Stomach (tissue), 9 donors: ENCODE data around the gene GJB2. TPM values are rescaled to one million over a fixed set of nuclear protein-coding genes. Genes with fewer than 3 reads are reported as not detected.

Experiments used
- DNase-seq, 2 donors: peaks; one replicate each; pipeline versions ENCODE4 v3.0.0 to v3.0.0-alpha.2; 2013 to 2019
- H3K27ac ChIP-seq, 5 donors: fragments of 200-600 bp in 4 of 5; sonication (generic) in 4 of 5; one replicate each; pipeline ENCODE4 v1.5.1; 2013 to 2019; ENCODE audit warnings: mild to moderate bottlenecking in 1 of 5, moderate library complexity in 1 of 5
- H3K27me3 ChIP-seq, 3 donors: fragments of 200-600 bp; sonication (generic); one replicate each; pipeline ENCODE4 v1.5.1; 2017 to 2019; ENCODE audit warnings: mixed run types in 1 of 3
- H3K36me3 ChIP-seq, 4 donors: fragments of 200-600 bp; sonication (generic); 1 replicate in 3 of 4; 2 replicates in 1 of 4; pipeline ENCODE4 v1.5.1; 2016 to 2019
- H3K4me1 ChIP-seq, 4 donors: fragments of 200-600 bp; sonication (generic); one replicate each; pipeline ENCODE4 v1.5.1; 2016 to 2019
- H3K4me3 ChIP-seq, 4 donors: fragments of 200-600 bp; sonication (generic) in 3 of 4; one replicate each; pipeline ENCODE4 v1.5.1; 2016 to 2019; ENCODE audit warnings: mild to moderate bottlenecking in 1 of 4
- H3K9me3 ChIP-seq, 4 donors: fragments of 200-600 bp; sonication (generic); one replicate each; pipeline ENCODE4 v1.5.1; 2016 to 2019
- EP300 ChIP-seq: sonication (generic); formaldehyde crosslinking; IDR thresholded peaks from one replicate; pipeline ENCODE4 v1.6.1; 2017; ENCODE audit warnings: antibody characterized with exemption
- POLR2A ChIP-seq, 4 donors: fragments of 450-650 bp; IDR thresholded peaks; one replicate each; pipeline ENCODE4 v1.6.1; 2016; ENCODE audit warnings: antibody characterized with exemption in 4 of 4, control low read depth in 2 of 4, mild to moderate bottlenecking in 1 of 4, moderate library complexity in 1 of 4
- POLR2AphosphoS5 ChIP-seq, 3 donors: sonication (generic); formaldehyde crosslinking; IDR thresholded peaks; one replicate each; pipeline ENCODE4 v1.6.1; 2016; ENCODE audit warnings: antibody characterized with exemption in 3 of 3
- WGBS, 5 donors: extraction: QIAGEN DNeasy Blood & Tissue Kit in 3 of 5; methylation state at CpG; one replicate each; pipeline versions ENCODE4 v1.1.5 to v1.1.7; 2013 to 2018; 5-methylcytosine and 5-hydroxymethylcytosine counted together
- intact Hi-C: fragments of 100-400 bp; cut with DNase I; formaldehyde crosslinking; loops from one replicate; pipeline ENCODE4 v1.15.1; 2023; ENCODE audit warnings: low total_unique reads
- polyA plus RNA-seq, 3 donors: library from polyadenylated mRNA; stranded (reverse); fragments of 200-250 nt; gene quantifications; one replicate each; pipeline ENCODE4 v1.2.3, GENCODE V29; 2013
- total RNA-seq, 5 donors: library from RNA; depleted of rRNA; stranded (reverse); fragments of >200 nt; gene quantifications; one replicate each; pipeline versions ENCODE4 v1.1.0 to v1.2.3, GENCODE V29; 2014 to 2016
- TF ChIP-seq, protein P1 (sequence below), 7 experiments: fragments of 450-650 bp in 4 of 7; fragments of 200-600 bp in 3 of 7; sonication (generic) in 3 of 7; IDR thresholded peaks; one replicate each; pipeline ENCODE4 v1.5.1; 2016 to 2019; ENCODE audit warnings: antibody characterized with exemption in 7 of 7, control low read depth in 2 of 7, mild to moderate bottlenecking in 1 of 7
- donor health status: healthy with polysubstance abuse.
- donor health status: Bipolar disorder and iron deficiency.
- donor health status: healthy.

The GJB2 gene
- total and polyA plus RNA-seq, 8 donors, result 0.58 to 102 (median 2.3) TPM; not detected in 1

DNA sequence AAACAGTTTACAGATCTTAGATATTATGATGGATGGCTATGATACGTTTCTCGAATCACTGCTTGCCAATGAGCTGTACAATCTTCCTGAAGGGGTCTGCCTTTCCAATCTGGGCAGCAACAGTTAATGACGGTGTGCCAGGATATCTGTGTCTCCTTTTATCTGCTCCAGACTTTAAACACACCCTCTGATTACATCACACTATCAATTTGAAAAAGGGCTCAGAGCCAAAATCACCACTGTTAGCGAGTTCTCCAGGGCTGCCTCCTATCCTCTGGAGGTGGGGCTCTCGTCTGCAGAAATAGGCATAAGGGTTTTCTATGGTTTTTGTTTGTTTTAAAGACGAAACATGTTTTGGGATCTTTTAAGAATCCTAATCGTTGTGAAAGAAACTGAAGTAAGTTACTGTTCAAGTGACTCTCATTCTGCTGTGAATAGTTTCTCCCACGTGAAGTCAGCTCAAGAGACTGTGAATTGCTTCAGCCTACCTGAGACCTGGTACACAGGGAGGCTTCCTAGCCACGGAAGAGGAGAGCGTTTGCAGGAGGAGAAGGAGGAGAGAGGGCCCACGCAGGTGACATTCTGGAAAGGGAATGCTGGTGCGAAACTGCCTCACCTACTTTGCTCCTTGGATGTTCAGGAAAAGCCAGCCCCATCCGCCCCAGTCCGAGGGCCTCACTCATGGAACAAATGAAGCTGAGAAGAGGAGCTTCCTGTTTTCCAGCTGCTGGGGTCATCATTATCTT is 16.7 kb downstream of the GJB2 start:
- Histone ChIP-seq H3K36me3 (no peaks in the 10 kb centered on the region), H3K9me3 (no peaks in the 10 kb centered on the region), H3K4me1 (peaks cover 0 to 28% (median 18%) of the 10 kb centered on the region in 4 donors), H3K27me3 (peaks cover 0 to 71% (median 14%) of the 10 kb centered on the region in 3 donors), H3K4me3 (no peak overlapping the region), H3K27ac (peak overlapping the region in 3 of 5 donors; percentile 64 to 85 (median 72))
- WGBS, 5 donors, result 72 to 80% (median 76%) methylated on average over 14 of the region's 14 CpGs
- DNase-seq, result peak in 1 of 2 donors; percentile 54
- TF ChIP-seq, protein P1, sequence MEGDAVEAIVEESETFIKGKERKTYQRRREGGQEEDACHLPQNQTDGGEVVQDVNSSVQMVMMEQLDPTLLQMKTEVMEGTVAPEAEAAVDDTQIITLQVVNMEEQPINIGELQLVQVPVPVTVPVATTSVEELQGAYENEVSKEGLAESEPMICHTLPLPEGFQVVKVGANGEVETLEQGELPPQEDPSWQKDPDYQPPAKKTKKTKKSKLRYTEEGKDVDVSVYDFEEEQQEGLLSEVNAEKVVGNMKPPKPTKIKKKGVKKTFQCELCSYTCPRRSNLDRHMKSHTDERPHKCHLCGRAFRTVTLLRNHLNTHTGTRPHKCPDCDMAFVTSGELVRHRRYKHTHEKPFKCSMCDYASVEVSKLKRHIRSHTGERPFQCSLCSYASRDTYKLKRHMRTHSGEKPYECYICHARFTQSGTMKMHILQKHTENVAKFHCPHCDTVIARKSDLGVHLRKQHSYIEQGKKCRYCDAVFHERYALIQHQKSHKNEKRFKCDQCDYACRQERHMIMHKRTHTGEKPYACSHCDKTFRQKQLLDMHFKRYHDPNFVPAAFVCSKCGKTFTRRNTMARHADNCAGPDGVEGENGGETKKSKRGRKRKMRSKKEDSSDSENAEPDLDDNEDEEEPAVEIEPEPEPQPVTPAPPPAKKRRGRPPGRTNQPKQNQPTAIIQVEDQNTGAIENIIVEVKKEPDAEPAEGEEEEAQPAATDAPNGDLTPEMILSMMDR (IDR thresholded peaks at IDR 0.05), result no peak
- no peak for TF ChIP-seq POLR2A (IDR thresholded peaks at IDR 0.05)
- TF ChIP-seq EP300, result no peak
- no peak for TF ChIP-seq POLR2AphosphoS5 (IDR thresholded peaks at IDR 0.05)
- intact Hi-C loops, result no loop called here

DNA sequence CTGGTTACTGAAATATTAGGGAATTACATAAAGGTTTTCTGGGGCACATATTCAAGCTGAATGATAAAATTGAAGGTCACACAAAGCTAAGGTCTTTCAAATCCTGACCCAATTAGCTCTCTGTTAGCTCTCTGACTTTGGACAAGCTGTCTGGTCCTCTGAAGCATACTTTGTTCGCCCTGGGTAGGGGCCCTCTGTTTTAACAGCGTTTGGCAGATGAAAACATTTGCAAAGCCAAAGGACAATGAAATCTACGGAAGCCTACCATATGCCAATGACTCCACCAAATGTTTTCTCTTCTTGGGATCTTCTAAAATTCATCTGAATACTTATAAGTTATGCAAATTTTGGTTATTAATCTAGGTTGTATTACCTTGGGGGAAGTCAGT is 17.3 kb downstream of the GJB2 start:
- 70 to 87% (median 77%) methylated on average over 3 of the region's 3 CpGs for WGBS, 5 donors
- Histone ChIP-seq H3K9me3 (no peaks in the 10 kb centered on the region), H3K27me3 (peaks cover 0 to 66% (median 14%) of the 10 kb centered on the region in 3 donors), H3K4me3 (no peak overlapping the region), H3K4me1 (peaks cover 0 to 28% (median 18%) of the 10 kb centered on the region in 4 donors), H3K36me3 (no peaks in the 10 kb centered on the region), H3K27ac (peak overlapping the region; percentile 37 to 85 (median 64))
- intact Hi-C loops, result no loop called here
- DNase-seq, result no peak
- no peak for TF ChIP-seq POLR2AphosphoS5 (IDR thresholded peaks at IDR 0.05)
- TF ChIP-seq, protein P1 (IDR thresholded peaks at IDR 0.05), result no peak
- TF ChIP-seq EP300, result no peak
- no peak for TF ChIP-seq POLR2A (IDR thresholded peaks at IDR 0.05)

DNA sequence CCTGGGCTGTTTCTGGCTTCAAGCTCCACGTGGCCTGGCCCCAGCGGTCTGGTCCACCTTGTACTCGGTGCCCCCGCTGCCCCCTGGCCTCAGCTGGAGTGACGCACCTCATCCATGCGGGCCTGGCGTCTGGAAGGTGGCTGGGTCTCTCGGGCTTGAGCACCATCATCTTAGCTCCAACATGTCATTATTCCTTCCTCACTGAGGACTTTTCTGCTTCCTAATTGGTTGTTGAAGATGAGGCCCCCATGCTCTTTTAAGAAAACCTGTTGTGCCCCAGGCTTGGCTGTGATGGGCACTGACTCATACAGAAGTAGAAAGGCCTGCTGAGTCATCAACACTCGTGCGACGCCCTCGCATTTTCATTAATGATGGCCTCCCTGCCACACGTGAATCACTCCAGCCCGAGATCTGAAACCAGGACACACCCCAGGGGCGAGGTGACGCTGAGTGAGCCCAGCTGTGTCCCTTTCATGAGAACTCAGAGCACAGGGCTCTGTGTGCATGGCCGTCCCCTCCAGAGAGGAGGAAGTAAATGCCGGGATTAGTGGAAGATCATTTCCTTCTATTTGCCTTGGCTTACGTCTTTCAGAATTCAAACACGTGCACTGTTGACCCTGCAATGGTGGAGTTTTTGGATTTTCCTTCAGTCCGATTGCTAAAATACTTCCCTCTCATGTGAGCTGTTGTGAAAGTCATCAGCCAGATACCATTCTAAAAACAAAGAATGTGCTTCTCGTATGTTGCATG is 17.9 kb downstream of the GJB2 start:
- H3K27ac ChIP-seq, result peak overlapping the region in 4 of 5 donors; percentile 37 to 85 (median 68)
- 21 to 38% (median 35%) methylated on average over 18 to 22 of the region's 22 CpGs for WGBS, 5 donors

More for the DNA sequence above, 17.9 kb downstream of the GJB2 start:
- H3K4me3 ChIP-seq, result no peak overlapping the region
- DNase-seq, result peak; percentile 89 to 95
- peaks cover 0 to 28% (median 18%) of the 10 kb centered on the region in 4 donors for H3K4me1 ChIP-seq
- H3K9me3 ChIP-seq, result no peaks in the 10 kb centered on the region
- peaks cover 0 to 63% (median 14%) of the 10 kb centered on the region in 3 donors for H3K27me3 ChIP-seq
- TF ChIP-seq POLR2AphosphoS5 (IDR thresholded peaks at IDR 0.05), result peak in 2 of 3 donors; percentile 71 to 90
- no peak for TF ChIP-seq EP300
- TF ChIP-seq, protein P1 (IDR thresholded peaks at IDR 0.05), result no peak
- no peak for TF ChIP-seq POLR2A (IDR thresholded peaks at IDR 0.05)
- intact Hi-C loops, result no loop called here
- H3K36me3 ChIP-seq, result no peaks in the 10 kb centered on the region
